Adipose tissue (tissue), 3 donors: Measurements from ENCODE around the gene PRKAG2. TPM values are rescaled to one million over a fixed set of nuclear protein-coding genes. Genes with fewer than 3 reads are reported as not detected.

Experiments
- H3K27ac ChIP-seq: one replicate; pipeline ENCODE4 v1.5.1; 2013; ENCODE audit warnings: low read depth, low read length
- WGBS, 3 donors: extraction: QIAGEN DNeasy Blood & Tissue Kit; methylation state at CpG; one replicate each; pipeline ENCODE4 v1.1.7; 2013; 5-methylcytosine and 5-hydroxymethylcytosine counted together
- polyA plus RNA-seq, 3 donors: library from polyadenylated mRNA; stranded (reverse); fragments of 200-250 nt; gene quantifications; one replicate each; pipeline ENCODE4 v1.2.3, GENCODE V29; 2013
- donor health status: healthy with polysubstance abuse.
- donor health status: Bipolar disorder and iron deficiency.
- donor health status: healthy.

PRKAG2 gene
- polyA plus RNA-seq, 3 donors: 8.1 to 23.1 (median 22.2) TPM

- 91 to 95% (median 95%) methylated on average over 22 of the region's 22 CpGs for WGBS, 3 donors
- no peak overlapping the region for H3K27ac ChIP-seq
These were observed 151.9 kb downstream of the PRKAG2 start for GRCh38 chr7:151724920-151725584.

GRCh38 chr7:151724250-151724915 lies 152.5 kb downstream of the PRKAG2 start:
- WGBS, 3 donors: 95 to 97% (median 97%) methylated on average over 28 to 29 of the region's 29 CpGs
- no peak overlapping the region for H3K27ac ChIP-seq

- WGBS, 3 donors: 89 to 95% (median 94%) methylated on average over 12 of the region's 12 CpGs
- H3K27ac ChIP-seq: no peak overlapping the region
These were observed 153.6 kb downstream of the PRKAG2 start for GRCh38 chr7:151723321-151723720.

- WGBS, 3 donors: 89 to 93% (median 91%) methylated on average over 12 of the region's 12 CpGs
- no peak overlapping the region for H3K27ac ChIP-seq
These were observed 154.4 kb downstream of the PRKAG2 start for GRCh38 chr7:151722533-151722932.

- WGBS, 3 donors: 40 to 77% (median 73%) methylated on average over 5 of the region's 5 CpGs
- H3K27ac ChIP-seq: no peak overlapping the region
These were observed 155.2 kb downstream of the PRKAG2 start for GRCh38 chr7:151721694-151722093.

- no peak overlapping the region for H3K27ac ChIP-seq
- WGBS, 3 donors: 86 to 91% (median 86%) methylated on average over 8 to 11 of the region's 11 CpGs
These were observed 155.7 kb downstream of the PRKAG2 start for GRCh38 chr7:151721236-151721635.

- no peak overlapping the region for H3K27ac ChIP-seq
- 66 to 82% (median 76%) methylated on average over 5 of the region's 5 CpGs for WGBS, 3 donors
These were observed 156.6 kb downstream of the PRKAG2 start for GRCh38 chr7:151720280-151720679.

- no peak overlapping the region for H3K27ac ChIP-seq
- WGBS, 3 donors: 87 to 93% (median 90%) methylated on average over 2 of the region's 2 CpGs
These were observed 157.0 kb downstream of the PRKAG2 start for GRCh38 chr7:151719897-151720242.

GRCh38 chr7:151719031-151719896 lies 157.7 kb downstream of the PRKAG2 start:
- 93 to 98% (median 95%) methylated on average over 24 of the region's 24 CpGs for WGBS, 3 donors
- H3K27ac ChIP-seq: no peak overlapping the region

GRCh38 chr7:151717918-151718317 lies 159.0 kb downstream of the PRKAG2 start:
- H3K27ac ChIP-seq: no peak overlapping the region

GRCh38 chr7:151717415-151717814 lies 159.5 kb downstream of the PRKAG2 start:
- H3K27ac ChIP-seq: no peak overlapping the region
- 28 to 70% (median 69%) methylated on average over 5 of the region's 5 CpGs for WGBS, 3 donors

More at GRCh38 chr7:151717918-151718317, 159.0 kb downstream of the PRKAG2 start:
- 72 to 92% (median 79%) methylated on average over 6 of the region's 6 CpGs for WGBS, 3 donors

GRCh38 chr7:151716323-151716722 lies 160.6 kb downstream of the PRKAG2 start:
- no peak overlapping the region for H3K27ac ChIP-seq
- 60 to 78% (median 78%) methylated on average over 5 of the region's 5 CpGs for WGBS, 3 donors

GRCh38 chr7:151715666-151716315 lies 161.1 kb downstream of the PRKAG2 start:
- H3K27ac ChIP-seq: no peak overlapping the region

GRCh38 chr7:151714201-151714600 lies 162.7 kb downstream of the PRKAG2 start:
- no peak overlapping the region for H3K27ac ChIP-seq
- WGBS, 3 donors: 87 to 96% (median 95%) methylated on average over 24 of the region's 24 CpGs

More at GRCh38 chr7:151715666-151716315, 161.1 kb downstream of the PRKAG2 start:
- 51 to 78% (median 71%) methylated on average over 14 of the region's 14 CpGs for WGBS, 3 donors

GRCh38 chr7:151712810-151713125 lies 164.1 kb downstream of the PRKAG2 start:
- no peak overlapping the region for H3K27ac ChIP-seq
- 78 to 89% (median 87%) methylated on average over 7 of the region's 7 CpGs for WGBS, 3 donors

GRCh38 chr7:151711906-151712809 lies 164.8 kb downstream of the PRKAG2 start:
- H3K27ac ChIP-seq: no peak overlapping the region
- 77 to 87% (median 83%) methylated on average over 25 of the region's 25 CpGs for WGBS, 3 donors

- 93 to 99% (median 96%) methylated on average over 3 of the region's 3 CpGs for WGBS, 3 donors
- H3K27ac ChIP-seq: no peak overlapping the region
These were observed 165.5 kb downstream of the PRKAG2 start for GRCh38 chr7:151711435-151711872.
